HCT116 (cell line): ENCODE data around the gene LCMT1. TPM values are rescaled to one million over a fixed set of nuclear protein-coding genes. Genes with fewer than 3 reads are reported as not detected.
"Not testable (repeated sequence)": the region's sequence is repeated elsewhere in the genome, so short reads cannot be mapped to it uniquely, and the experiment has no call there.

Source experiments
- ATAC-seq: fragments of 200-7000 bp; cut with Tn5 transposase; 2 replicates; pipeline ENCODE4 v1.9.1; 2020; ENCODE audit warnings: mild to moderate bottlenecking, moderate library complexity
- BruUV-seq: library from RNA; stranded (reverse); fragments of 400-500 nt; replicated peaks from 2 replicates; lab custom pipeline; 2021; lab: Mats Ljungman, UMichigan
- CTCF ChIA-PET: fragments of 300-600 bp; sonication (Branson Sonifier 250); formaldehyde crosslinking; loops from one replicate; lab custom pipeline; 2021; ENCODE audit warnings: antibody characterized with exemption; lab: Charles Lee
- POLR2A ChIA-PET: fragments of 300-600, 350-600 bp; sonication (Branson Sonifier 250); formaldehyde crosslinking; loops from one replicate; lab custom pipeline; 2021; ENCODE audit warnings: antibody characterized with exemption; lab: Charles Lee
- RAD21 ChIA-PET, 2 experiments: fragments of 300-600 bp; sonication (Branson Sonifier 250); formaldehyde crosslinking; loops; one replicate each; lab custom pipeline; 2023; ENCODE audit warnings: low total read pairs in 2 of 2; ENCODE audit not compliant: uncharacterized antibody in 2 of 2, unreplicated experiment in 2 of 2, low non-redundant PET in 1 of 2; lab: Charles Lee
- DNase-seq: peaks from one replicate; pipeline ENCODE4 v3.0.0-alpha.2; 2010; ENCODE audit warnings: low read depth, low spot score
- H2AFZ ChIP-seq: fragments of 200-600 bp; shearing (Covaris generic), sonication (generic); 2 replicates; pipeline ENCODE4 v1.6.1; 2017; ENCODE audit warnings: low read depth, mixed run types, mixed read lengths, antibody characterized with exemption, low read length; ENCODE audit not compliant: poor library complexity, severe bottlenecking
- H3K27ac ChIP-seq: 2 replicates; pipeline ENCODE4 v1.5.1; 2012; ENCODE audit warnings: low read depth, low read length
- H3K27me3 ChIP-seq: fragments of 200-600 bp; sonication (generic); 2 replicates; pipeline ENCODE4 v1.6.1; 2016; ENCODE audit warnings: mixed run types, low read length, mixed read lengths; ENCODE audit not compliant: insufficient read depth
- H3K36me3 ChIP-seq, 2 experiments: fragments of 200-500 bp in 1 of 2; fragments of 200-600 bp in 1 of 2; sonication (Bioruptor generic) in 1 of 2; sonication (generic) in 1 of 2; 2 replicates each; pipeline versions ENCODE4 v1.5.1 to v1.6.1; 2014 to 2016; ENCODE audit warnings: low read length in 2 of 2, inconsistent platforms in 1 of 2, mixed read lengths in 1 of 2, mixed run types in 1 of 2; ENCODE audit not compliant: insufficient read depth in 2 of 2, control insufficient read depth in 1 of 2
- H3K4me1 ChIP-seq, 2 experiments: fragments of 200-600 bp in 1 of 2; sonication (generic) in 1 of 2; 2 replicates each; pipeline versions ENCODE4 v1.5.1 to v1.6.1; 2012 to 2017; ENCODE audit warnings: low read length in 2 of 2, inconsistent platforms in 1 of 2, mild to moderate bottlenecking in 1 of 2, mixed read lengths in 1 of 2, mixed run types in 1 of 2, moderate library complexity in 1 of 2; ENCODE audit not compliant: insufficient read depth in 2 of 2, control insufficient read depth in 1 of 2
- H3K4me2 ChIP-seq: fragments of 200-600 bp; sonication (generic); 2 replicates; pipeline ENCODE4 v1.6.1; 2017; ENCODE audit warnings: mixed run types, low read length, mixed read lengths
- H3K4me3 ChIP-seq, 2 experiments: fragments of 200-600 bp in 1 of 2; sonication (generic) in 1 of 2; replicated peaks in 1 of 2; 2 replicates each; pipeline ENCODE4 v1.5.1; 2011 to 2016; ENCODE audit warnings: low read length in 2 of 2, control low read depth in 1 of 2, low read depth in 1 of 2, mild to moderate bottlenecking in 1 of 2, mixed read lengths in 1 of 2, mixed run types in 1 of 2
- H3K79me2 ChIP-seq: fragments of 200-600 bp; sonication (generic); 2 replicates; pipeline ENCODE4 v1.6.1; 2017; ENCODE audit warnings: mild to moderate bottlenecking, mixed run types, low read length, moderate library complexity, mixed read lengths; ENCODE audit not compliant: insufficient read depth
- H3K9ac ChIP-seq: fragments of 200-600 bp; sonication (generic); 2 replicates; pipeline ENCODE4 v1.6.1; 2016; ENCODE audit warnings: low read length, mixed read lengths
- H3K9me2 ChIP-seq: fragments of 200-600 bp; sonication (generic), shearing (Covaris generic); 2 replicates; pipeline ENCODE4 v1.6.1; 2017; ENCODE audit warnings: mixed run types, mild to moderate bottlenecking, moderate library complexity; ENCODE audit not compliant: insufficient read depth
- H3K9me3 ChIP-seq, 2 experiments: fragments of 200-500 bp in 1 of 2; fragments of 200-600 bp in 1 of 2; sonication (Bioruptor generic) in 1 of 2; sonication (generic) in 1 of 2; 2 replicates each; pipeline ENCODE4 v1.6.1; 2014 to 2017; ENCODE audit warnings: low read length in 2 of 2, mixed read lengths in 2 of 2, inconsistent platforms in 1 of 2, low read depth in 1 of 2, mild to moderate bottlenecking in 1 of 2, mixed run types in 1 of 2, moderate library complexity in 1 of 2; ENCODE audit not compliant: control insufficient read depth in 1 of 2, insufficient read depth in 1 of 2
- H4K20me1 ChIP-seq: fragments of 200-600 bp; sonication (generic), shearing (Covaris generic); 2 replicates; pipeline ENCODE4 v1.6.1; 2017; ENCODE audit warnings: mixed run types, mild to moderate bottlenecking, moderate library complexity; ENCODE audit not compliant: insufficient read depth
- CBX3 ChIP-seq: IDR thresholded peaks from 2 replicates; pipeline ENCODE4 v1.6.1; 2012; ENCODE audit warnings: low read depth
- CTCF ChIP-seq, 3 experiments: fragments of 200-600 bp in 1 of 3; sonication (generic) in 1 of 3; IDR thresholded peaks in 2 of 3; conservative IDR thresholded peaks in 1 of 3; 2 replicates each; pipeline ENCODE4 v1.5.1; 2012 to 2017; ENCODE audit warnings: low read depth in 2 of 3, low read length in 2 of 3, antibody characterized with exemption in 1 of 3, borderline replicate concordance in 1 of 3, control low read depth in 1 of 3, mild to moderate bottlenecking in 1 of 3, mixed read lengths in 1 of 3, mixed run types in 1 of 3, moderate library complexity in 1 of 3; ENCODE audit not compliant: insufficient read depth in 1 of 3
- EGR1 ChIP-seq: IDR thresholded peaks from 2 replicates; pipeline ENCODE4 v1.6.1; 2012; ENCODE audit warnings: low read depth
- FOSL1 ChIP-seq: IDR thresholded peaks from 2 replicates; pipeline ENCODE4 v1.6.1; 2012; ENCODE audit warnings: low read depth
- JUND ChIP-seq: IDR thresholded peaks from 2 replicates; pipeline ENCODE4 v1.6.1; 2012
- POLR2AphosphoS5 ChIP-seq: IDR thresholded peaks from 2 replicates; pipeline ENCODE4 v1.6.1; 2011; ENCODE audit warnings: mild to moderate bottlenecking, low read depth, low read length, moderate library complexity
- RAD21 ChIP-seq: IDR thresholded peaks from 2 replicates; pipeline ENCODE4 v1.6.1; 2012; ENCODE audit warnings: low read depth, mild to moderate bottlenecking
- SP1 ChIP-seq: IDR thresholded peaks from 2 replicates; pipeline ENCODE4 v1.6.1; 2012; ENCODE audit warnings: low read depth
- SRF ChIP-seq: IDR thresholded peaks from 2 replicates; pipeline ENCODE4 v1.6.1; 2012; ENCODE audit warnings: low read depth
- TCF7L2 ChIP-seq: IDR thresholded peaks from 2 replicates; pipeline ENCODE4 v1.7.0; 2011; ENCODE audit warnings: borderline replicate concordance, inconsistent platforms; ENCODE audit not compliant: insufficient read depth, insufficient read length; ENCODE audit errors: extremely low read depth
- YY1 ChIP-seq: IDR thresholded peaks from 2 replicates; pipeline ENCODE4 v1.6.1; 2011; ENCODE audit warnings: low read length, low read depth, moderate library complexity, mild to moderate bottlenecking; ENCODE audit not compliant: insufficient replicate concordance; ENCODE audit errors: extremely low read depth
- ZFX ChIP-seq: fragments of 450-650 bp; IDR thresholded peaks from 2 replicates; pipeline ENCODE4 v1.6.1; 2017
- ZNF274 ChIP-seq: fragments of 200-500 bp; sonication (Bioruptor generic); IDR thresholded peaks from 2 replicates; pipeline ENCODE4 v1.6.1; 2014; ENCODE audit warnings: mild to moderate bottlenecking, low read depth, low read length, inconsistent platforms
- intact Hi-C: fragments of 100-400 bp; cut with micrococcal nuclease; formaldehyde crosslinking; loops from 2 replicates; pipeline ENCODE4 v1.10.0; 2022
- total RNA-seq: library from RNA; stranded (reverse); gene quantifications from one replicate; pipeline ENCODE4 v1.2.1, GENCODE V29; 2021; ENCODE audit not compliant: unreplicated experiment
- TF ChIP-seq, protein P1 (sequence below): IDR thresholded peaks from 2 replicates; pipeline ENCODE4 v1.6.1; 2012
- TF ChIP-seq, protein P2 (sequence below): IDR thresholded peaks from 2 replicates; pipeline ENCODE4 v1.6.1; 2012

The LCMT1 gene
- total RNA-seq, 1 experiment from 2014 or later: 52.4 TPM

DNA sequence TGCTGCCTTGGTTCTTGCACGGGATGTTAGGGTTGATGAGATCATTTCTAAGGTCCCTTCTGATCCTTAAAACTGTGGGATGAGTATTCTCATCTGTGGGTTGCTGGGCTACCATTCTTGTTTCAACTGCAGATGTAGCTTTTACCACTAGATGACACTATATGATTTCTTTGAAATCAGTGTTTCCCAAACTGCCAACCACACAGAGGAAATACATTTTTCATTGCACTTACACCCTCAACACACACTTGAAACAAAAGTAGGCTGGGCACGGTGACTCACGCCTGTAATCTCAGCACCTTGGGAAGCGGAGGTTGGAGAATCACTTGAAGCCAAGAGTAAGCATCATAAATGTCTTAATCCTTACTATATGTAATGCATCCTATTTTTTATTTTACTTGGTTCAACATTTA, 15.3 kb downstream of the LCMT1 start (continued):
- no peak for TF ChIP-seq TCF7L2
- no peak for TF ChIP-seq POLR2AphosphoS5
- TF ChIP-seq, protein P1, sequence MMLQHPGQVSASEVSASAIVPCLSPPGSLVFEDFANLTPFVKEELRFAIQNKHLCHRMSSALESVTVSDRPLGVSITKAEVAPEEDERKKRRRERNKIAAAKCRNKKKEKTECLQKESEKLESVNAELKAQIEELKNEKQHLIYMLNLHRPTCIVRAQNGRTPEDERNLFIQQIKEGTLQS: no peak
- peak; percentile 48; the same call in 1 of the 2 replicates for TF ChIP-seq CBX3

- H3K9me3 ChIP-seq, H3K27me3 ChIP-seq, POLR2A ChIA-PET, H3K4me2 ChIP-seq, RAD21 ChIA-PET, H2AFZ ChIP-seq, H3K27ac ChIP-seq, H4K20me1 ChIP-seq, BruUV-seq, H3K4me3 ChIP-seq, intact Hi-C loops, H3K9ac ChIP-seq, H3K9me2 ChIP-seq, H3K4me1 ChIP-seq, H3K79me2 ChIP-seq, ATAC-seq, DNase-seq: not testable (repeated sequence)
- CTCF ChIA-PET: interaction anchor here (0.6 kb wide), 1 partner anchor 99 kb away, joined by 4 read pairs; no protein-coding TSS in a partner anchor
- H3K36me3 ChIP-seq: peaks cover 11% of the 10 kb centered on the region in 2 experiments; a peak in 3 of 4 replicates
Measured at GRCh38 chr16:25132751-25133150, 21.2 kb downstream of the LCMT1 start.

- intact Hi-C loops: no loop called here
- CTCF ChIA-PET: no interaction called here
- no peaks in the 10 kb centered on the region for H3K9me2 ChIP-seq
- H3K4me3 ChIP-seq: no peak overlapping the region
- no peaks in the 10 kb centered on the region for H3K4me1 ChIP-seq
- H2AFZ ChIP-seq: no peak overlapping the region
- no peak overlapping the region for H3K27ac ChIP-seq
- no peaks in the 10 kb centered on the region for H3K27me3 ChIP-seq
- no peak overlapping the region for H3K4me2 ChIP-seq
- H4K20me1 ChIP-seq: no peaks in the 10 kb centered on the region
- peaks cover 9 to 11% of the 10 kb centered on the region in 2 experiments; a peak in 3 of 4 replicates for H3K36me3 ChIP-seq
- POLR2A ChIA-PET: no interaction called here
- H3K9ac ChIP-seq: no peak overlapping the region
- no peak for DNase-seq
- RAD21 ChIA-PET: no interaction called here
- no peaks in the 10 kb centered on the region for H3K9me3 ChIP-seq
- no peaks in the 10 kb centered on the region for H3K79me2 ChIP-seq
- ATAC-seq: no peak
- no TSS peak for BruUV-seq
- TF ChIP-seq, protein P1: no peak
- TF ChIP-seq CTCF (IDR thresholded peaks at IDR 0.05 in 2 of 3, conservative IDR thresholded peaks at IDR 0.05 in 1 of 3; ENCODE audit: borderline replicate concordance in 1 of 3, insufficient read depth in 1 of 3, low read depth in 2 of 3, low read length in 2 of 3) (no peak), POLR2AphosphoS5 (no peak), SRF (no peak), JUND (no peak), EGR1 (no peak), FOSL1 (no peak), TCF7L2 (no peak), ZFX (no peak), YY1 (no peak), SP1 (no peak), RAD21 (no peak), CBX3 (no peak), ZNF274 (no peak)
- TF ChIP-seq, protein P2, sequence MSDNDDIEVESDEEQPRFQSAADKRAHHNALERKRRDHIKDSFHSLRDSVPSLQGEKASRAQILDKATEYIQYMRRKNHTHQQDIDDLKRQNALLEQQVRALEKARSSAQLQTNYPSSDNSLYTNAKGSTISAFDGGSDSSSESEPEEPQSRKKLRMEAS: no peak
Measured at GRCh38 chr16:25134166-25134700, 22.7 kb downstream of the LCMT1 start.
